HepG2 (cell line): ENCODE results near the gene CHAF1A. TPM values are rescaled to one million over a fixed set of nuclear protein-coding genes. Genes with fewer than 3 reads are reported as not detected.
A peak's percentile ranks its signal among the peaks of the same experiment; 100 is the strongest.

Experiments used
- BRD4 ChIP-seq: sonication (generic); formaldehyde crosslinking; IDR thresholded peaks from 2 replicates; pipeline ENCODE4 v1.4.0; 2020; ENCODE audit warnings: missing genetic modification reagents
- EP300 ChIP-seq, 3 experiments: sonication (generic) in 1 of 3; formaldehyde crosslinking in 1 of 3; IDR thresholded peaks; 2 replicates each; pipeline versions ENCODE4 v1.5.1 to v1.6.1; 2011 to 2020; ENCODE audit warnings: low read depth in 2 of 3, low read length in 2 of 3, borderline replicate concordance in 1 of 3, improper control_type of control experiment in 1 of 3, mild to moderate bottlenecking in 1 of 3, missing genetic modification reagents in 1 of 3, moderate library complexity in 1 of 3
- FOXK1 ChIP-seq: sonication (generic); formaldehyde crosslinking; IDR thresholded peaks from 2 replicates; pipeline ENCODE4 v1.4.0; 2020; ENCODE audit warnings: low read depth, missing genetic modification reagents, borderline replicate concordance
- FOXP1 ChIP-seq, 2 experiments: fragments of 450-650 bp in 1 of 2; IDR thresholded peaks; 2 replicates each; pipeline ENCODE4 v1.6.1; 2017 to 2018; ENCODE audit warnings: antibody characterized with exemption in 1 of 2
- HES4 ChIP-seq: sonication (generic); formaldehyde crosslinking; IDR thresholded peaks from 2 replicates; pipeline ENCODE4 v1.9.0; 2021; ENCODE audit warnings: mild to moderate bottlenecking, missing genetic modification reagents, borderline replicate concordance
- IRX3 ChIP-seq: sonication (generic); formaldehyde crosslinking; IDR thresholded peaks from 2 replicates; pipeline ENCODE4 v1.8.1; 2023; ENCODE audit warnings: mild to moderate bottlenecking, low read depth, missing genetic modification reagents, borderline replicate concordance
- JARID2 ChIP-seq: sonication (generic); formaldehyde crosslinking; IDR thresholded peaks from 2 replicates; pipeline ENCODE4 v1.8.1; 2023; ENCODE audit warnings: missing genetic modification reagents, inconsistent platforms; ENCODE audit not compliant: insufficient replicate concordance
- KMT2A ChIP-seq: sonication (generic); formaldehyde crosslinking; IDR thresholded peaks from 2 replicates; pipeline ENCODE4 v1.4.0; 2020; ENCODE audit warnings: missing genetic modification reagents
- NCOR1 ChIP-seq: fragments of 200-600 bp; sonication (generic); IDR thresholded peaks from 2 replicates; pipeline ENCODE4 v1.7.0; 2017; ENCODE audit warnings: antibody characterized with exemption, low read length, borderline replicate concordance
- POLR2G ChIP-seq: fragments of 200-400 bp; formaldehyde crosslinking; IDR thresholded peaks from 2 replicates; pipeline ENCODE4 v1.6.1; 2018; ENCODE audit warnings: mild to moderate bottlenecking, low read depth, low read length, moderate library complexity
- SIX1 ChIP-seq: sonication (generic); formaldehyde crosslinking; IDR thresholded peaks from 2 replicates; pipeline ENCODE4 v1.4.0; 2020; ENCODE audit warnings: missing genetic modification reagents, borderline replicate concordance
- STAG1 ChIP-seq: sonication (generic); formaldehyde crosslinking; IDR thresholded peaks from 2 replicates; pipeline ENCODE4 v1.4.0; 2020; ENCODE audit warnings: missing genetic modification reagents
- TRIM24 ChIP-seq: sonication (generic); formaldehyde crosslinking; IDR thresholded peaks from 2 replicates; pipeline ENCODE4 v1.8.0; 2022; ENCODE audit warnings: mild to moderate bottlenecking, missing genetic modification reagents
- ZBTB42 ChIP-seq: sonication (generic); formaldehyde crosslinking; IDR thresholded peaks from 2 replicates; pipeline ENCODE4 v1.5.0; 2020; ENCODE audit warnings: mild to moderate bottlenecking, missing genetic modification reagents
- ZNF234 ChIP-seq: sonication (generic); formaldehyde crosslinking; conservative IDR thresholded peaks from 2 replicates; pipeline ENCODE4 v1.5.1; 2020; ENCODE audit warnings: mild to moderate bottlenecking, missing genetic modification reagents
- ZNF24 ChIP-seq: fragments of 450-650 bp; IDR thresholded peaks from 2 replicates; pipeline ENCODE4 v1.6.1; 2017; ENCODE audit warnings: antibody characterized with exemption, mild to moderate bottlenecking
- ZNF343 ChIP-seq: sonication (generic); formaldehyde crosslinking; IDR thresholded peaks from 2 replicates; pipeline ENCODE4 v1.4.0; 2020; ENCODE audit warnings: mild to moderate bottlenecking, missing genetic modification reagents
- ZNF431 ChIP-seq: sonication (generic); formaldehyde crosslinking; IDR thresholded peaks from 2 replicates; pipeline ENCODE4 v1.9.0; 2022; ENCODE audit warnings: missing genetic modification reagents, low read depth, mild to moderate bottlenecking, borderline replicate concordance
- ZNF557 ChIP-seq: sonication (generic); formaldehyde crosslinking; IDR thresholded peaks from 2 replicates; pipeline ENCODE4 v1.4.0; 2020; ENCODE audit warnings: missing genetic modification reagents
- ZNF674 ChIP-seq: sonication (generic); formaldehyde crosslinking; IDR thresholded peaks from 2 replicates; pipeline ENCODE4 v1.5.0; 2020; ENCODE audit warnings: low read depth, mild to moderate bottlenecking, missing genetic modification reagents
- ZNF720 ChIP-seq: sonication (generic); formaldehyde crosslinking; IDR thresholded peaks from 2 replicates; pipeline ENCODE4 v1.4.0; 2020; ENCODE audit warnings: missing genetic modification reagents
- polyA plus RNA-seq, 8 experiments: library from polyadenylated mRNA; depleted of rRNA in 3 of 8; stranded (reverse) in 7 of 8; unstranded in 1 of 8; fragments of >200 nt; fragmentation: Illumina TruSeq in 4 of 8; extraction: Trizol in 4 of 8; gene quantifications; 2 replicates each; pipeline versions ENCODE4 v1.2.1 to v1.2.3, GENCODE V29; 2011 to 2016; ENCODE audit warnings: low read depth in 4 of 8, missing spikeins in 1 of 8, mixed read lengths in 1 of 8; ENCODE audit not compliant: insufficient read depth in 1 of 8
- total RNA-seq, 5 experiments: library from RNA; depleted of rRNA; stranded (reverse); fragments of >200 nt; fragmentation: Illumina TruSeq; extraction: Trizol; gene quantifications; 2 replicates each; pipeline ENCODE4 v1.2.3, GENCODE V29; 2016; ENCODE audit warnings: low read depth in 1 of 5
- TF ChIP-seq, protein P1 (sequence below): sonication (generic); formaldehyde crosslinking; IDR thresholded peaks from 2 replicates; pipeline ENCODE4 v1.4.0; 2020; ENCODE audit warnings: missing genetic modification reagents, borderline replicate concordance
- TF ChIP-seq, protein P2 (sequence below): sonication (generic); formaldehyde crosslinking; IDR thresholded peaks from 2 replicates; pipeline ENCODE4 v1.4.0; 2020; ENCODE audit warnings: missing genetic modification reagents

CHAF1A gene
- total and polyA plus RNA-seq, 2 of the 13 experiments (the other 11 are each of a cell fraction or from before 2014, with no cell fraction given) = 11.0 to 34.8 TPM

DNA sequence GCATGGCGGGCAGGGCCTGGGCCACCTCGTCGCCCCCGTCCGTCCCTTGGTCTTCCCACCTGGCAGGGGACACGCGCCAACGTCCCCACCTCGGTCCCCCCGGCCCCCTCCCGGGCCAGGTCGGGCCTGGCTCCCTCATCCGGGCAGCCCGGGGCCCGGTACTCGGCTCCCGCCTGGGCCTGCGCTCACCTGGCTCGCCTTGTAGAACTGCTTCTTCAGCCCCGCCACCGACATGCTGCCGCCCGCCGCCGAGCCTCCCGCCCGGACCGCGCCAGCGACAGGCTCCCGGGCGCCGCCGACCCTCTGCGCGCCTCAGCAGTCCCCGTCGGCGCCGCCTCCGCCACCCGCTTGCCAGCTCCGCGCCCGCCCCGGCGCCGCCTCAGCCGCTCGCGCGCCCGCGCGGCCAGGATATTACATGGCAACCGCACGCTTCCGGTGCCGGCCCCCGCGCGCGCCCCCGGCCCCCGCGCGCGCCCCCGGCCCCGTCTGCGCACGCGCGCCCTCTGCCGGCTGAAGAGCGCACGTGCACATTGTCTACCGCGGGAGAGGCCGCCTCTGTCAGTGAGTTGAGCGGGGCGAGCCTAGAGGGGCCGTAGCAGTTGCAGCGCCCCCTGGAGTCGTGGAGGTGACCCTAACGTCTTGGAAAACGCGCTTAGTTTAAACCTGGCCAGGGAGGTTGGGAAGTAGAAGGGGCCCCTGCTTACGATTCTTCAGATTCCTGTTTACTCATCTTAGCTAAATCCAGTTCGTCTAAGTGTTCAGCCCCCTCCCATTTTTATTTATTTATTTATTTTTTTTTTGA, 2.1 kb upstream of the CHAF1A start, which contains the start of gene SH3GL1 (continued):
- TF ChIP-seq SIX1 (CRISPR knock-in tag) (no peak), ZNF343 (CRISPR knock-in tag) (no peak), BRD4 (CRISPR knock-in tag) (no peak; the same call in 1 of the 2 replicates), EP300 (IDR thresholded peaks at IDR 0.05; ENCODE audit: low read depth in 2 of 2, low read length in 2 of 2) (peak in 1 of 2 experiments; percentile 52; a peak in 1 of 4 replicates), EP300 (CRISPR knock-in tag; IDR thresholded peaks at IDR 0.05; ENCODE audit: borderline replicate concordance) (no peak; the same call in 1 of the 2 replicates), ZNF674 (CRISPR knock-in tag) (no peak), KMT2A (CRISPR knock-in tag) (peak; percentile 78; the same call in 1 of the 2 replicates), ZNF234 (CRISPR knock-in tag) (no peak), HES4 (CRISPR knock-in tag) (no peak), ZNF24 (0 out of 2 replicates have a peak, but pooled peaks have one; percentile 25), TRIM24 (CRISPR knock-in tag) (no peak), FOXP1 (IDR thresholded peaks at IDR 0.05) (no peak), FOXP1 (CRISPR knock-in tag; IDR thresholded peaks at IDR 0.05) (no peak), JARID2 (CRISPR knock-in tag) (peak; percentile 62), ZBTB42 (CRISPR knock-in tag) (no peak), ZNF431 (no peak), ZNF720 (CRISPR knock-in tag) (no peak), NCOR1 (no peak), POLR2G (0 out of 2 replicates have a peak, but pooled peaks have one; percentile 36), FOXK1 (peak; percentile 69; the same call in 1 of the 2 replicates), IRX3 (CRISPR knock-in tag) (no peak), STAG1 (peak; percentile 61), ZNF557 (CRISPR knock-in tag) (no peak)
- TF ChIP-seq, protein P1, sequence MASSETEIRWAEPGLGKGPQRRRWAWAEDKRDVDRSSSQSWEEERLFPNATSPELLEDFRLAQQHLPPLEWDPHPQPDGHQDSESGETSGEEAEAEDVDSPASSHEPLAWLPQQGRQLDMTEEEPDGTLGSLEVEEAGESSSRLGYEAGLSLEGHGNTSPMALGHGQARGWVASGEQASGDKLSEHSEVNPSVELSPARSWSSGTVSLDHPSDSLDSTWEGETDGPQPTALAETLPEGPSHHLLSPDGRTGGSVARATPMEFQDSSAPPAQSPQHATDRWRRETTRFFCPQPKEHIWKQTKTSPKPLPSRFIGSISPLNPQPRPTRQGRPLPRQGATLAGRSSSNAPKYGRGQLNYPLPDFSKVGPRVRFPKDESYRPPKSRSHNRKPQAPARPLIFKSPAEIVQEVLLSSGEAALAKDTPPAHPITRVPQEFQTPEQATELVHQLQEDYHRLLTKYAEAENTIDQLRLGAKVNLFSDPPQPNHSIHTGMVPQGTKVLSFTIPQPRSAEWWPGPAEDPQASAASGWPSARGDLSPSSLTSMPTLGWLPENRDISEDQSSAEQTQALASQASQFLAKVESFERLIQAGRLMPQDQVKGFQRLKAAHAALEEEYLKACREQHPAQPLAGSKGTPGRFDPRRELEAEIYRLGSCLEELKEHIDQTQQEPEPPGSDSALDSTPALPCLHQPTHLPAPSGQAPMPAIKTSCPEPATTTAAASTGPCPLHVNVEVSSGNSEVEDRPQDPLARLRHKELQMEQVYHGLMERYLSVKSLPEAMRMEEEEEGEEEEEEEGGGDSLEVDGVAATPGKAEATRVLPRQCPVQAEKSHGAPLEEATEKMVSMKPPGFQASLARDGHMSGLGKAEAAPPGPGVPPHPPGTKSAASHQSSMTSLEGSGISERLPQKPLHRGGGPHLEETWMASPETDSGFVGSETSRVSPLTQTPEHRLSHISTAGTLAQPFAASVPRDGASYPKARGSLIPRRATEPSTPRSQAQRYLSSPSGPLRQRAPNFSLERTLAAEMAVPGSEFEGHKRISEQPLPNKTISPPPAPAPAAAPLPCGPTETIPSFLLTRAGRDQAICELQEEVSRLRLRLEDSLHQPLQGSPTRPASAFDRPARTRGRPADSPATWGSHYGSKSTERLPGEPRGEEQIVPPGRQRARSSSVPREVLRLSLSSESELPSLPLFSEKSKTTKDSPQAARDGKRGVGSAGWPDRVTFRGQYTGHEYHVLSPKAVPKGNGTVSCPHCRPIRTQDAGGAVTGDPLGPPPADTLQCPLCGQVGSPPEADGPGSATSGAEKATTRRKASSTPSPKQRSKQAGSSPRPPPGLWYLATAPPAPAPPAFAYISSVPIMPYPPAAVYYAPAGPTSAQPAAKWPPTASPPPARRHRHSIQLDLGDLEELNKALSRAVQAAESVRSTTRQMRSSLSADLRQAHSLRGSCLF (CRISPR knock-in tag) = no peak
- TF ChIP-seq, protein P2, sequence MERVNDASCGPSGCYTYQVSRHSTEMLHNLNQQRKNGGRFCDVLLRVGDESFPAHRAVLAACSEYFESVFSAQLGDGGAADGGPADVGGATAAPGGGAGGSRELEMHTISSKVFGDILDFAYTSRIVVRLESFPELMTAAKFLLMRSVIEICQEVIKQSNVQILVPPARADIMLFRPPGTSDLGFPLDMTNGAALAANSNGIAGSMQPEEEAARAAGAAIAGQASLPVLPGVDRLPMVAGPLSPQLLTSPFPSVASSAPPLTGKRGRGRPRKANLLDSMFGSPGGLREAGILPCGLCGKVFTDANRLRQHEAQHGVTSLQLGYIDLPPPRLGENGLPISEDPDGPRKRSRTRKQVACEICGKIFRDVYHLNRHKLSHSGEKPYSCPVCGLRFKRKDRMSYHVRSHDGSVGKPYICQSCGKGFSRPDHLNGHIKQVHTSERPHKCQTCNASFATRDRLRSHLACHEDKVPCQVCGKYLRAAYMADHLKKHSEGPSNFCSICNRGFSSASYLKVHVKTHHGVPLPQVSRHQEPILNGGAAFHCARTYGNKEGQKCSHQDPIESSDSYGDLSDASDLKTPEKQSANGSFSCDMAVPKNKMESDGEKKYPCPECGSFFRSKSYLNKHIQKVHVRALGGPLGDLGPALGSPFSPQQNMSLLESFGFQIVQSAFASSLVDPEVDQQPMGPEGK (CRISPR knock-in tag) = peak; percentile 74
